Measurements from ENCODE around the gene PDILT.

Gene PDILT

DNA sequence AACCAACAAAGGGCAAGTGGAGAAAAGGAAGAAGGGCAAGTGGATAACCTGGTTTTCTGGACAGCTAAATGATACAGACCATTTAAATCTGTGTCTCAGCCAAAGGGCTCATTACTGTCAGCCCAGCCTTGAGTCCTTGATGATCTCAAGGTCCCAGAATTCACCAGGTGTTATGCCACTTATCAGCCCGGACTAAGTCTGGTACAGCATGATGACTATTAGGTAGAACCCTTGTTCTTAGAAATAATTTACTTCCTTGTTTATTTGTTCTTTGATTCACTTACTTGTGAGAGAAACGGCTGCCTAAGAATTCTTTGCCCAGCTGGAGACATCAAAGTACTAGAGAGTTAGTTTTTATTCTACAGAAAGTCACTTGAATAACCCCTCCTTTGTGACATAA lies 3.5 kb downstream of the PDILT start:
- DNase-seq, result no peak

DNA sequence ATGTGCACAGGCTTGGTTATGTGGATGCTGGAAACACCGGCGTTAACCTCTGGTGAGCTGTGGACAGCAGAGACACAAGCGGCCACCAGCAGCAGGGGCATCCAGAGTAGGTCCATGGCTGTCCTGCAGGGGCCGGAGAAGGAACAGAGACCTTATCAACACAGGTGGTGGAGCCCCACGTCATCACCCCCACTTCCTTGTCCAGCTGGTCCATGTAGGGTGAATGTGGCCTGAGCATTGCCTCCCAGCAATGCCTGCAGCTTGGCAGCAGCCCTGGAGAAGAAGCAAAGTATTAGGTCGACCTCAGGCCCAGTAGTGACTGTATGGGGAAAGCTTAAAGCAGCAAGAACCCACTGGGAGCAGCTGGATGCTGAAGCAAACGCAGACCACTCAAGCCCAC lies 5.4 kb downstream of the PDILT start:
- no peak for DNase-seq

DNA sequence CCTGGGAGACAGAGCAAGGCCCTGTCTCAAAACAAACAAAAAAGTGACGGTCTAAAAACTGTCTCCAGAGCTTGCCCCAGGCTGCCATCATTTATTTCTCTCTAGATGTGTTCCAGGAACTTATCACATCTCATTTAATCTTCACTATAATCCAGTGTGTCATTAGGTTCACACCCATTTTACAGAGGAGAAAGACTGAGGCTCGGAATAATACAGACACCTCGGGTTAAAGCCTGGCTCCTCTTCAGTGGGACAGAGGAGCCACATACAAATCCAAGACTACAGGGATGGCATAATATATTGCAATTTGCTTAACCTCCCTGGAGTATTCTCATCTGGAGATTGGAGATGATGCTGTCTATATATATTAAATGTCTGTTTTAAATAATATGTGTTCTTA lies 5.9 kb downstream of the PDILT start:
- DNase-seq, result no peak

DNA sequence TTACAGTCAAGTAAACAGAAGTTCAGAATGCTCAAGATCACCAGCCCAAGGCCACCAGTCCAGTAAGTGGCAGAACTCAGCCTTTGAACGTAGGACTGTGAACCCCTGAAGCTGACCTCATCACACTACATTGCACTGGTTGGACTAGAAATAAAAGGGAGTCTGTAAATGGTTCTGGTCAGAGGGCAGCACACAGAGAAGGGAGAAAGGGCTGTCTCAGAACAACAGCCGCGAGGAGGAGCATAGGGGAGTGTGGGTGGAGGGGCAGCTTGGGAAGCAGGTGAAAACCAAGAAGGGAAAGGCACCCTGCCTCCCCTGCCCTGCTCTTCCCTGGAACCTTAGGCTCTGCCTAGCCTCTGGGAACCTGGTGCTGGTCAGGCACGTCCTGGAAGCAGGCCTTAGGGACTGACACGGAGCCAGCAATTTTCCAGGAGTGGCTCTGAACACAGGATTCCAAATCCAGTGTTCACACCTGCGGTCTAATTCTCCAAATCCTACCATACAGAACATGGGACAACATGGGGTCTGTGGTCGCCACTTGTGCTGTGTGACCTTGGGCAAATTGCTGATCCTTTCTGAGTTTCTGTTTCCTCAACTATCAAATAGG lies 7.0 kb downstream of the PDILT start:
- DNase-seq, result no peak

DNA sequence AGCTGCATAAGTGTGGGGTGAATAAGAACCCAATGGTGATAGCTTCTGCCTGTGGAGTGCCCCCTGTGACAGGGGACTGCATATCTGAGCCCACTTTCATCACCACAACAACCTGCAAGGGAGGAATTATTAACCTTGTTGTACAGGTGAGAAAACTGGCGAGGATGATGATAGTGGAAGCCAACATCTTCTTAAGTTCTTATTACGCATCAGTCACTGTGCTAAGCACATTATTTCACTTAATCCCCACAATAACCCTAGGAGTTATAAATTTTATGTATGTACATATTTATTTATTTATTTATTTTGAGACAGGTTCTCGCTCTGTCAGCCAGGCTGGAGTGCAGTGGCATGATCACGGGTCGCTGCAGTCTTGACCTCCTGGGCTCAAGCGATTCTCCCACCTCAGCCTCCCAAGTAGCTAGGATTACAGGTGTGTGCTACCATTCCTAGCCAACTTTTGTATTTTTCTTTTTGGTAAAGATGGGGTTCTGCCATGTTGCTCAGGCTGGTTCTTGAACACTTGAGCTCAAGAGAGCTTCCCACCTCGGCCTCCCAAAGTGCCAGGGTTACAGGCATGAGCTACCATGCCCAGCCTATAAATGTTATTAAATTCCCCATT lies 7.6 kb downstream of the PDILT start:
- DNase-seq, result no peak

DNA sequence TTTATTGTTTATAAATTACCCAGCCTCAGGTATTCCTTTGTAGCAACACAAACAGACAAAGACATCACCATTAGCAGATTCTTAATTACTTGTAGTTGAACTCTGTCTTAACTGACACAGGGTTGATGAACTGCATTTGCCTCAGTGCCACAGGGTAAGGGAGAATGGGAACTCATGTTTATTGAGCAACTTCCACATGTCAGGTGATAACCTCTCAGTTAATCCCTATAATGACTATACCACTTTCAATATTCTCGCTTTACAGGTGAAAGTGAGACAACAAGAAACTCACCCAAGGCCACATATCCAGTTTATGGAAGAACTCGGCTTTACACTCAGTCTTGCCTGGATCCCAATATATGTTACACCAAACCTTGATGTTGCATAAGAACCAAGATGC lies 8.6 kb downstream of the PDILT start:
- DNase-seq, result no peak

DNA sequence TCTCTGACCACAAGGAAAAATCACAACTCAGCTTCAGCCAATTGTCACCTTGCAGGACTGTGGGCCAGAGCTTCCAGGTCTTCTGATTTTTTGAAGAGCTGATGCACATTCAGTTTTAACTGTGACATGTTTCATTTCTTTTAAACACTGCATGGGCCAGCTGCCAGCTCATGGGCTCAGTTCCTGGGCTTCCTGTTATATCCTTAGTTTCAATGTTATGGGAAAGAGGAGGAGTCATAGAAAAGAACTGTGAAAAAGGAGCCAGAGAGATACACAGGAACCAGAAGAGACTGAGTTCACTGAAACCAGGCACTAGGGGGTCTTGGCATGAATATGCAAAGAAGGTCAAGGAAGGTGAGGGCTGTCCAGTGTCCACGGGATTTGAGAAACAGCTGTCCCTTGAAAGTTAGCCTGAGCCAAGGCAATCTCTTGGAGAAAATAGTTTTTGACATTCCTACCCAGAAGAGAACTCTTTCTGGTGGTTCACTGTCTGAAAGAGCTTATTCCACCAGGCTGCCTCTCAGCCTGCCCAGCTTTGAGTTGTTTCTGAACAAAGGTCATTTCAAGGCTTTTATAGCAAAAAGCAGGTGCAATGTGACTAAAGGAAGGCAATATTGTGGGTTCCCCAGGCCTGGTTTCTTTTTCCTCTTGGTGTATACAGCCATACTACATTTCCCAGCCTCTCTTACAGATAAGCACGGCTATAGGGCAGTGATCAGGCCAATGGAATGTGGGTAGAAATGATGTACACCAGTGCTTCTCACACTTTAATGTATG lies 10.5 kb downstream of the PDILT start:
- no peak for DNase-seq

DNA sequence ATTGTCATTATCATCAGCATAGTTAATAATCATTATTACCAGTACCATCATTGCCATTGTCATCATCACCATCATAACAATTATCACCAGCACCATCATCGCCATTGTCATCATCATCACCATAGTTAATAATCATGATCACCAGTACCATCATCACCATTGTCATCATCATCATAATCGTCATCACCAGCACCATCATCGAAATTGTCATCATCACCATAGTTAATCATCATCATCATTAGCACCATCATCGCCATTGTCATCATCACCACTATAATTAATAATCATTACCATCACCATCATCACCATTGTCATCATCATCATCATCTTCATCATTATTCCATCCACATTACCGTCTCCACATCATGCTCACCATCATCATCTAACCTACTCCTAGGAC lies 13.5 kb downstream of the PDILT start:
- no peak for DNase-seq

DNA sequence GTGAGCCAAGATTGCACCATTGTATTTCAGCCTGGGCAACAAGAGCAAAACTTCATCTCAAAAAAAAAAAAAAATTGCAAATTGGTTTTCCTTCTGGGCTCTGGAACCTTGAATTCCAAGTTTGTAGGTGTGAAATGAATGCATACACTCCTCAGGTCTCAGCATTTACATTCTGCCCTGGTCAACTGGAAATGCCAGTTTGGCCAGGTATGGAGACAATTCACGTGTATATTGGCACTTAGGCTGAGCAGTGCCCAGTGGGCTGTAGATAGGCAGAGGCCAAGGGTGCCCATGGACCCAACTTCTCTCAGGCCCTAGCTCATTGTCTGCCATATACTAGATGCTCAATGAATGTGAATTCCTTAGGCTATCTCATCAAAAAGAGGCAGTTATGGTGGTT lies 15.7 kb downstream of the PDILT start:
- no peak for DNase-seq

DNA sequence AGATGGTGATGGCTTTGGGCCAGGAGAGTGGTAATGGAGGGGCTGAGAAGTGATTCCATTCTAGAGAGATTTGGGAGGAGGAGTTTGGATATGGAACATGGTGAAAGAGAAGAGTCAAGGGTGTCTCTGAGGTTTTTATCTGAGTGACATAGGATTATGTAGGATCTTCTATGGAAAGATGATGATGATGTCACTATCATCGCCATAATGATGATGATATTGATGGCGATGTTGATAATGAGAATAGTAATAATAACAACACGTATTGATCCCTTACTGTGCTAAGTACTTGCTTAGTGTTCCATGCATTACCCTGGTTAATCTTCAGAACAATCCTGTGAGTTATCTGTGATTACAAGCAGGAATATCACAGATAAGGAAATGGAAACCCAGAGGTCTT lies 16.6 kb downstream of the PDILT start:
- DNase-seq, result no peak

DNA sequence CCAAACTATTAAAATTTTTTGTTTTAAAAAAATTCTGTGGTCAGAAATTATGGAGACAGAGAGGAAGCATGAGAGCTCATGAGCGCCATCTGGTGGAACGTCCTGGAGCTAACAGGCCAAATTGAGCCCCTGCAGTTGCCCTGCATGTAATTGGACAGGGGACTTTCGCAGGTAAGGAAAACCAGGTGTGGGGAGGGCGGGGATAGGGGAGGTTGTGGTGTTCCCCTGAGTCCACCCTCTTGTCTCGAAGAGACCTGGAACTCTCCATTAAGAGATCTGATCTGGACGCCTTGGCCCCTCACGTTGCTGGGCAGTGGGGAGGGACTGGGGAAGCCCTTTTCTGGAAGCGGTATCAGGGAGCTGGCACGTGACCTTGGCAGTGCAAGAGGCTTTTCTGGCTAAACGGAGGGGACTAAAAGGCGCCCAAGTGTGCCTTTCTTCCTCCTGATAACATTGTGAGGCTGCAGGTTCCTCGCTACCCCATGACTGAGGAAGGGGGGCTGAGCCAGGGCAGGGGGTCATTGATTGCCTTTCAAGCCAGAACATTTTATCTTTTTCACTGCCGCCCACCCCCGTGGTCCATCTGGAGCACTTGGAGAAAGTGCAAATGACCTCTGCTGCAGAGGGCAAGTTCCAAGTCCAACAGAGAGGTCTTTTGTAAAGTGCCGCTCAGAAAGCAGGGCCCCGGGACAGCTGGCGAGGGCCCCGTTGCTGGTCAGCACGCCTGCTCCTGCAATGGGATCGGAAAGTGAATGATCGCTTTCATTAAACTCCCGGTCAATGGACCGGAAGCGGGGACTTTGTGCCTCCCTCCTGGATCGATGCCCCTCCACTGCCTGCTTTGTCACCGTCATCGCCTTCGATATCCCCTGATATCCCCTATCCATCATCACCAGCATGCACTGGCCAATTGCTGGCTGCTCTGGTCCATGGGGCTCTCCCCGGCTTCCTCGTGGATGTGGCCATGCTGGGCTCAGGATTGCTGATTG lies 18.4 kb downstream of the PDILT start:
- DNase-seq, result peak; percentile 30 to 40

DNA sequence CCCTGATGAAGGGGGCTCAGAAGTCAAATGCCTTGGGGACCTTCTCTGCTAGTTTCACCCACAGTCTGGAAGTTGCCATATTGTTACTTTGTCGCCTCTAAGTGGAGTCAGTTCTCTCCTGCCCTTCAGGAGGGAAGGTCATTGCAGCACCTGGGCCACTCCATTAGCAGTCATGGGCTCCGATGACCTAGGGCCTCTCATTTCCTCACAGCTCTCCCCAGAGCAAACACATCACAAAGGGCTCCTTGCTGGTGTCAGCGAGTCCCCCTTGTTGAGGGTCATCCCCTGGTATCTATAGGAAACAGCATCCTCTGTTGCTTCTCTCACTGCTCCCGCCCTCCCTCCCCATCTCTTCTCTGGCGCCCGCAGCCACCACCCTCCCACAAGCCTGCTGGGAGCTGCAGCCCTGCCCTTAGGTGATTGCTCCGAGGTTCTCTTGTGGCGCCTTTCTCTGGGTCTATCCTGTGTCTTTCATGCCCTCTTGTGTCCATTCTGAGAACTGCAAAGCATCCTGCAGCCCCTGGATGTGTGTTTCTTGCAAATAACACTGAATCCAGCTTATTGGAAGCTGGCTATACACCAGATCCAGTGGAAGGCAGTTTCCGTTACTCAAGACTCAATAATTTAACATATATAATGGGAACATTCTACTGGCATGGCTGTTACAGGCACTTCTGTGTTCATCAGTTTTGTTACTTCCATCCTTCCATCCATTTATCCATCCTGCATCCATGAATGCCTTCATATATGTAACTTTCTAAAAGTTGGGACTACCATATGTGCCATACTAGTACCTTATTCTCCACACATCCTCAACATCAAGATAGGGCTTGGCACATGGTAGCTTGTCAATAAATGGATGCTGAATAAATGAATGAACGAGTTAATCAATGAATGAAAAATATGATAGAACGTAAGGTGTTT lies 21.2 kb downstream of the PDILT start:
- peak; percentile 15 to 24 for DNase-seq

DNA sequence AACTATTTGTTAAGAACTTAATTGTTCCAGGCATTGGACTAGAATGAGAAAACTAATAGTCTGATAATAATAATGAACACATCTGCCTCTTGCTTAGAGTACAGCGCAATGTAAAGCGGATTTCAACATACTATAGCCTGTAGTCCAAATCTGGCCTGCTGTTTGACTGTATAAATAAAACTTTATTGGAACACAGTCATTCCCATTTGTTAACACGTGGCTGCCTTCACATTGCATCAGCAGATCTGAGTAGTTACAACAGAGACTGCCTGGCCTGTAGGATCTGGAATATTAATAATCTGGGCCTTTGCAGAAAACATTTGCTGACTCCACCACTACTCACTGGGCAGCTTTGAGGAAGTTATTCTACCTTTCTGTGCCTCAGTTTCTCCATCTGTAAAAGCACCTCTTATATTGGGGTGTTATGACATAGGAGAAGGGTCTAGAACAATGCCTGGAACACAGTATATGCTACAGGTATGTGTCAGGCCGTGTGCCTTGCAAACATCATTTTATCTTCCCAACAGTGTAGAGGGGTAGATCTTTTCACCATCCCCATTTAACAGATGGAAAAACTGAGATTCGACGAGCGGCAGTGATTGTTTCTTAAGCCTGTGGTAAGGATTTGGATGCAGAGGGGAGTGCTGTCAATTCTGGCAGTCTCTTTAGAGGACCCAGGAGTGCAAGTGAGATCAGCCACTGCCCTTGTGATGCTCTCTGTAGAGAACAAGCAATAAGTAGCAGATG lies 22.2 kb downstream of the PDILT start:
- no peak for DNase-seq

DNA sequence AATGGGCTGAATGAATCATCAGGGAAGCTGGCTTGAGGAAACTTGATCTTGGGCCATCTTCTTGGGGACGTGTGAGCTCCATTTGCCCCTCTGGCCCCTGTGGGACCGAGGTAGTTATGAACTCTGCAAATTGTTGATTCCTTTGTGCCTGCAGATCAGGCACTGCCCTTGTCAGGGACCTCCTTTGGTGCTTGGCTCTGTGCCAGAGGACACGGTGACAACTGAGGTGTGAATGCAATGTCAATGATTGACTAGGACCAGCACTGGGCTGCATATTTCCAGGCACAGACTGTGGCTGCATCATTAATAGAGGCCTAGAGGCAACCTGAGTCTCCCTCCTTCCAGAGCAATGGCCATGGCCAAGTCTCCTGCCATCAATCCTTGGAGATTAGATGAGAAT lies 23.8 kb downstream of the PDILT start:
- DNase-seq, result no peak

DNA sequence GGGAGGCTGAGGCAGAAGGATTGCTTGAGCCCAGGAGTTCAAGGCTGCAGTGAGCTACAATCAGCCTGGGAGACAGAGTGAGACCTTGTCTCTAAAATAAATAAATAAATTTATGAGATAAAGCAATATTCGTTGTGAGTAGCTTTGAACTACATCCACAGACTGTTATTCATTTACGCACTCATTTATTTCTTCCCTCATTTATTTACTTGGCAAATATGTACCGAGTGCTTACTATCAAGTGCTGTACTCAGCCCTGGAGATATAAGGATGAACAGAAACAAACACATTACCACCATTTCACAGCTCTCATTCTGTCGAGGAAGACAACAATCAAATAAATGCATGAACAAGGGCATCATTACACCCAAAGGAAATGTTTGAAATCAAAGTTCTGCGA lies 27.4 kb downstream of the PDILT start:
- no peak for DNase-seq

DNA sequence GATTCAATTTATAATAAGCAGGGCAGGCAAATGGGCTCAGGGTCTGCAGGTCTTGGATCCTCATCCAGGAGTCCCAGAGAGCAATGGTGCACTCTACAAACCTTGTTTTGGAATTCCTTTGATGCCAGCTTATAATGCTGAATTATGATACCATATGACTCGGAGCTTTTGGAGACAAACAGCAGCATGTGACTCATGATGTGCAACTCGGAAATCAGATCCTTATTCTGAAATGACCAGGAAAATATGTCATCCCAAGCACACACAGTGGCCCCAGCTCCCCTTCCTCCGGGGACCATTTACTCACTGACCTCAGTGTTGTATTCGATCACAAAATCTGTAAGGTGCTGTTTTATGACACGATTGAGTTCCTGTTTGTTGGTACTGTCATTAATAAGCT lies 31.8 kb downstream of the PDILT start:
- DNase-seq, result no peak

DNA sequence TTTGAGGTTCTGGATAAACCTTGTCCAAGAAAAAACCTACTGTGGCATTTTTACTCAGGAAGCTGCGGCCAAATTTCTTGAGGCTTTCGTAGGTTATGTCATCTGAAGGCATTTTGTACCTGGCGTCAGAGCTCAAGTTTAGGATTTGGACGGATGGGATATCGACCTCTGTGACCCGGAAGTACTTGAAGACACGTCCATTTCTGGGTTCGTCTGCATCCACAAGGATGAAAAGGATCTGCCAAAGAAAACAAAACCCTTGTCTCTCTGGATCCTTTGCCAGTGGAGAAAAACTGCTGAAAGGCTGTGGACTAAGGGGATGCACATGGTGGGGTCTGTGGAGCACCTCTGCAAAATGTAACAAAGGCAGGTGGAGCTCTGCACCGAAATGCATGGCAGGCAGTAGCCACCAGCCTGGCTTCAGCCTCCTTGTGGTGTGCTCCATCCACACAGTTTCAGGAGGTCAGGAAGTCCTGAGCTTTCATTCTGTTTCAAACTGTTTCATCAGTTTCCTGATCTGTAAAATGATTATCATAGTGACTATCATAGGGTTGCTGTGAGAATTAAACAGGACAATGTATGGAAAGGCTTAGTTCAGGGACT lies 35.0 kb downstream of the PDILT start:
- DNase-seq, result no peak

DNA sequence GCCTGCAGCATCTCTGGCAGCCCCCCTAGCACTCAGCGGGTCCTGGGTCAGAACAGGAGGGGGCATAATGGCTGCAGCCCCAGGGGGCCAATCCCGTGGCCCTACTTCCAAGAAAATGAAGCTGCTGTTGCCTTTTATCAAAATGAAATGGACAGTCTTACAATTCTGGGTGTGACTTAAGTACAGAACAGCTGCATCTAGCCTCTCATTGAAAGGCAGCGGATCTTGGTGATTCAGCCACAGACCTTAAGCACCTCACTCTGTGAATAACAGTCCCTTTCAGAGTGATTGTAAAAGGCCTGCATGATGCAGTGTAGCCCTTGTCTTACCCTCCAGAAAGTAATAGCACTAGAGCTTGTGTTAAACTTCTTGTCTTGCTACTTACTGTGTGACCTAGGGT lies 40.5 kb downstream of the PDILT start:
- DNase-seq, result no peak

DNA sequence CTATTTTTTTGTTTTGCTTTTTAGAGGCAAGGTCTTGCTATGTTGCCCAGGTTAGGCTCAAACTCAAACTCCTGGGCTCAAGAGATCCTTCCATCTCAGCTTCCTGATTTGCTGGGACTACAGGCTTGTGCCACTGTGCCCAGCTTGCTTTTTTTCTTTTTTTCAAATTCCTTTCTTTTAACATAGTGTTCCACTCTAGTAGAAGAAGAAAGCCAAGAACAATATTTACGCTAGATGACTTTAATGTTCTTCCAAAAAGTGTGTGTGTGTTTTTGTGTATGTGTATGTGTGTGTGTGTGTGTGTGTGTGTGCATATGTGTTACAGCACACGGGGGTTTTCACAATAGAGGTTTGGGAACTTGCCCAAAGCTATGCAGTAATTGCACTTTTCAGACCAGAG lies 41.3 kb downstream of the PDILT start:
- no peak for DNase-seq

DNA sequence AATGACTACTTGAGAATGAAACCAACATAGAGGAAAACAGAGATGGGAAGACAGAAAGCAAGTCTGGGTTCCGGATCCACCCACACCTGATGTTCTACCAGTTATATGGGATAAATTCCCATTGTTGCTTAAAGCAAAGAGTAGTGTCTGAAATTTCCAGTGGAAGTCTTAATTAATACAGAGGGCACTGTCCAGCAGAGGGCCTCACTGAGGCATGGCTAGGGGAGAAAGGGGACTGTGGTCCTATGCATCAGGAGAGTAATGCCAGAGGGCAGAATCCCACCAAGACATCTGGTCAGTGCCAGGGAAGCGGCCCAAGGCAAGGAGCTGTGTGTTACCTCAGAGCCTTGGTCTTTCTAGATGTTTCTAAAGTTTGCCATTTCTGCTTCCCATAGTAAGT lies 44.5 kb downstream of the PDILT start:
- no peak for DNase-seq

All from activated CD4-positive, alpha-beta T cell treated with anti-CD3 and anti-CD28 coated beads, Interleukin-2, amount 50 U/mL, for 4 hours (primary cell).